ENCODE measurements around the gene XDH.

XDH gene

DNA sequence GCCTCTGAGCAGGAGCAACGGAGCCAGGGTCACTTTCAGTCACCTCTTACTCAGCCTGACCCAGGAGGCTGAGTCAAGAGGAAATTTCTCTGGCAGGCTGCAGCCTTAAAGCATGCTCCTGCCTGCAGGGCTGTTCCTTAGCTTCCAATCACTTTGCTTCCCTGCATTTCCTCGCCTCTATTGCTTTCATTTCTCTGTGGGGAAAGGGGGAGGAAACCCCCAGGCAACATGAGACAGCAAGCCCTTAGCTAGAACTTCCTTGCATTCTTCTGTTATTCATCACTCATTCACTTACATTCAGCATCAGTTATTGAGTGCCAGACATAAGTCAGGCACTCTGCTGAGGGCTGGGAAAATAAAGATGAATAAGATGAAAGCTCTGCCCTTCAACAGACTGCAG lies 13.0 kb downstream of the XDH start:
- no peak for DNase-seq

DNA sequence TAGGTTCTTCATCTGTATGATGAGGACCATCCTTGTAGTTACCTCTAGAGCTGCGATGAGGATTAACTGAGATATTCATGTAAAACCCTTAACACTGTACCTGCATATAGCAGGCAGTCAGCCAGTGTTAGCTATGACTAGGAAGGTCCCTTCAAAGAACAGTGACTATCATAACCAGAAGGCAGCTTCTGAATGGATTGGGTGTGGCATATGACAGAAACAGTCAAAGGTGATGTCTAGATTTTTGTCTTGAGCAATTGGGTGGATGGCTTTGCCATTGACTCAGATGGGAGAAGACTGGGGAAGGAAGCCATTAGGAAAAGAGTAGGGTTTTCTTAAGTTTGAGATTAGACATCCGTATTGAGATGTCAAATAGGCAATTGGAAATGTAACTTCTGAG lies 15.7 kb downstream of the XDH start:
- no peak for DNase-seq

DNA sequence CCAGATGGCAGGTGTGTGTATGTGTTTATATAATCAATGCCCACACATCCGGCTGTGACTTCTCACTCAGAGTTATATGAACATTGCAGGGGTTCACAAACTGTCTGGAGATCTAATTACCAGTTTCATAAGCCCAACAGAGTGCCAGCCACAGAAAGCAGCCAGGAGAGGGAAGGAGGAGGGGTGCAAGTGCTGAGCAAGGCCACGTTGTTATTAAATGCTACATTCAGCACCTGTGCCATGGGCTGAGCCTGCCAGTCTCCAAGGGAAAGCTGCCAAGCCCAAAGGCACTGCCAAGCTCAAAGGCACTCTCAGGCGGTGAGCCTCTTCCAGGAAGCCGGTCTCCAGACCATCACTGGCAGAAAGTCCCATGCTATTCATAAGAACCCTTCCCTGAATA lies 17.4 kb downstream of the XDH start:
- DNase-seq, result no peak

DNA sequence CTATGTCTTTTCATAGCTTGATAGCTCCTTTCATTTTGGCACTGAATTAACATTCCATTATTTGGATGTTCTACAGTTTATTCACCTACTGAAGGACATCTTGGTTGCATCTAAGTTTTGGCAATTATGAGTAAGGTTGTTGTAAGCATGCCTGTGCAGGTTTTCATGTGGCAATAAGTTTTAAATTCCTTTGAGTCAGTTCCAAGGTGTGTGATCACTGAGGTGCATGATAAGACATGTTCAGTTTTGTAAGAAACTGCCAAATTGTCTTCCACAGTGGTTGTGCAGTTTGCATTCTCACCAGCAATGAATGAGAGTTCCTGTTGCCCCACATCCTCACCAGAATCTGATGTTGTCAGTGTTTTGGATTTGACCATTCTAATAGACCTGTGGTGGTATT lies 24.2 kb downstream of the XDH start:
- DNase-seq, result no peak

DNA sequence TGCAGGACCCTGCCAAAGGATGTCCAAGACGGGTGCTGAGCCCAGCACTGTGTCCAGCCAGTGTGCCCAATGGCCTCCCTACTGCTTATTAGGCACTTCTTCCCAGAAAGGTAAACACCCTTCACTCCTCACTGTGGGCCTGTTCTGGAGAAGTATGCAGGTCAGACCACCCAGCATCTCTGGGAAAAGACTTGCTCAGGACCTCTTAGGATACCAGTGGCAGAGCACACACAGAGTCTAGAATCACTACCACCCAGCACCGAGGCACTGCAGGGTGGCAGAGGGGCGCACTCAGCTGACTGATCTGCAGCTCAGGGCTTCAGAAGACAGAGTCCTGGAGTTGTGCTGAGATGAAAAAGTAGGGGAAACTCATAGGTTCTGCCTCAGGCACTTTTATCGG lies 25.8 kb downstream of the XDH start:
- DNase-seq, result no peak

DNA sequence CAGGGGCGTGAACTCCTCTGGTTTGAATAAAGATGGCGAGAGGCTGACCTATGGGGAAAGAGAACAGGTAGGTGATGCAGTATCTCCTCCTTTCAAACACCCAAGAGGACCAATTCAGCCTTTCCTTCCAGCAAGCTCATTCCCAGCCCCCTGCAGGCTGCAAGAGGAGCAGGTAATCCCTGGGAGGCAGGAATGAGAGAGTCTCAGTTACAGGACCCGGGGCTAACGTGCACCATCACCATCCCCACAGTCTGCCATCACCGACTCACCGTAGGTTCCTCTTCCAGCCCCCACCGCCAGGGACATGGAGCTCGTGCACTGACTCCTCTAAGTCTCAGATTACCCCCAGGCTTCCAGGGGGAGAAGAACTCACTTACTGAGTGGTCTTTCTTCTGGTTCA lies 26.7 kb downstream of the XDH start:
- no peak for DNase-seq

DNA sequence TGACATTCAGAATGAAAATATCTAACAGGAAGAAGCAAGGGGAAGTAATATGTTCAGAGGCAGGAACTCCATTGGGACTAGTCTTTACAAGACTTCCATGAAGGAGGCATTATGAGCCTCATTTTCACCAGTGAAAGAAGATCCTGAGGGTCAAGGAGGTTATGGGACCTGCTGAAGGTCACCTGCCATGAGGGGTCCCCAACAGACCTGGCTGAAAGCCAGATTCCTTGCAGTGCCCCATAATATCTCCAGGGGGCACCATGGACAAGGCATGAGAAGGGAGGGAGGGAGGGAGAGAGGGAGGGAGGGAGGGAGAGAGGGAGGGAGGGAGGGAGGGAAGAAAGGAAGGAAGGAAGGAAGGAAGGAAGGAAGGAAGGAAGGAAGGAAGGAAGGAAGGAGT lies 27.9 kb downstream of the XDH start:
- DNase-seq, result no peak

DNA sequence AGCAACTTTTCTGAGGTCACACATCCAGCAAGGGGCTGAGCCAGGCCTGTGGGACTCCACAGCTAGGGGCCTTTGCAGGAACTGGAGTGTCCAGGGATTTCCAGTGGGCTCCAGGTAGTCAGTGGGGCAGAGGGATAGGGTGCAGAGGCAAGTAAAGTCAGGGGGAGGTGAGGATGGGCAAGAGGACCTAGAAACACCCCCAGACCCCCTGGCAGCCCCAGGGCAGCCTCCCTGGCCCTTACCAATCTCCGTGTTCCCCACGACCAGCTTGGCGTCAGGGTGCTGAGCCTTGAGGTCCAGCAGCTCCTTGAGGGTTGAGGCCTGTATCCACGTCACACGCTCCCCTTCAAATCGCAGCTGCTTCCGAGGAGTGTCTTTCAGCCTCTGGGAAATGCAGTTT lies 28.4 kb downstream of the XDH start:
- DNase-seq, result no peak

DNA sequence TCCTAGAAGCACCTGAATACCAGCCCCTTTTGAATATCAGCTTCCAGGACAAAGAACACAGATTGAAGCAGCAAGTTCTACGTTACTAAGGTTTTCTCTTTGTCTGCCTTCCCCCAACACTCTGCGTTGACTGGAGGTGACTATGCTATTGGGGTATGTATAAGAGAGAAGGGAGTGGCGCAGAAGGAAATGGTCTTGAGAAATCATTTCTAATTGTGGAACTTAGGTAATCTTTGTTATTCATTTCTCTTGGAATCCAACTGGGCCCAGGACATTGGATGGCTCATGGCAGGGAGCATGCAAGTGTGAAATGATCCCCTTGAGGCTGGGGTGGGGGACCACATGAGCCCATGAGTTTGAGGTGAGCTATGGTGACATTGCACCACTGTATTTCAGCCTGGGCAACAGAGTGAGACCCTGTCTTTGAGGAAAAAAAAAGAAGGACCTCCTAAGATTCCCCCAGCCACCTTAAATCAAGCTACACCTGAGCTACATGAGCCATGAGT lies 29.7 kb downstream of the XDH start:
- no peak for DNase-seq

DNA sequence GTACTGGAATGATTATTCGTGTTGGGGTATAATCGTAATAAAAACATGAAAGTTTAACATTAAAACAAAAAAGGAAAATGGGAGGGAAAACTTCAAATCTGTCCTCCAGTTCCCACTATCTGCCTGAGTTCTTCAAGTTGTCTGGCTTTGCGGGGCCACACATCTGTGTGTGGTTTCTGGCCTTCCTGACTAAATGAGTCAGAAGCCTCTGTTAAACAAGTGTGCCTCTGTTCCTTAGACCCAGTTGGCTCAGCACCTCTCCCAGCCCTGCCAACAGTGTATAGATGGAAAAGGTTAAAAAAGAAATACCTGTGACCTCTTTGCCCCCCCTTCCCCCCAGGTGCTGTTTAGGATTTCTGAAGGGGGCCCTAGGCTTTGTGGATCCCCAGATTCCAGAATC lies 30.2 kb downstream of the XDH start:
- no peak for DNase-seq

DNA sequence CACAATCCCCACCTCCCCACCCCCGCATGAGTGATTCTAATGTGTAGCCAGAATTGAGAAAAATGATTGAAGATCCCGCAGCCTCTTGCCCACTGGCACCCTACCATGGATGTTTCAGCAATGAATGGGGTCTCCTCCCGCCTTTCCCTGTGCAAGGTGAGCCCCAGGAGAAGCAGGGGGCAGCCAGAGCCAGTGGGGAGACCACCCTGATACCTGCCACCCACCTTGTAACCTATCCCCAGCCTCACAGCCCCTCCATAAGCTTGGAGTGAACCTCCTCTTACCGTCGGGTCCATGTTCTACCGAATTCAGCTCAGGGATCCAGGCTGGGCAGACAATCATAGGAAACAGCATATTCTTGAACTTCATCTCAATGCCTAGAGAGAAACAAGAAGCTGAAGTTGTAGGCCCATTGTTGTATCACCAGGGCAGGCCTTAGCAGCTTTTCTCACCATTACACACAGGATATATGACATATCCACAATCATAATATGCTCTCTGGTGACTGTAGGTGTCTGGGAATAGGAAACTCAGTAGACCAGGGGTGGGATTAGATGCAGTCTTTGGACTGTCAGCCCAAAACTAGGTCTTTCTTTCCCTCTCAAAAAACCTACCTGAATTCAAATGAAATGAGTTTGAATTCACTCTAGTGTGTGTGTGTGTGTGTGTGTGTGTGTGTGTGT lies 30.9 kb downstream of the XDH start:
- no peak for DNase-seq

DNA sequence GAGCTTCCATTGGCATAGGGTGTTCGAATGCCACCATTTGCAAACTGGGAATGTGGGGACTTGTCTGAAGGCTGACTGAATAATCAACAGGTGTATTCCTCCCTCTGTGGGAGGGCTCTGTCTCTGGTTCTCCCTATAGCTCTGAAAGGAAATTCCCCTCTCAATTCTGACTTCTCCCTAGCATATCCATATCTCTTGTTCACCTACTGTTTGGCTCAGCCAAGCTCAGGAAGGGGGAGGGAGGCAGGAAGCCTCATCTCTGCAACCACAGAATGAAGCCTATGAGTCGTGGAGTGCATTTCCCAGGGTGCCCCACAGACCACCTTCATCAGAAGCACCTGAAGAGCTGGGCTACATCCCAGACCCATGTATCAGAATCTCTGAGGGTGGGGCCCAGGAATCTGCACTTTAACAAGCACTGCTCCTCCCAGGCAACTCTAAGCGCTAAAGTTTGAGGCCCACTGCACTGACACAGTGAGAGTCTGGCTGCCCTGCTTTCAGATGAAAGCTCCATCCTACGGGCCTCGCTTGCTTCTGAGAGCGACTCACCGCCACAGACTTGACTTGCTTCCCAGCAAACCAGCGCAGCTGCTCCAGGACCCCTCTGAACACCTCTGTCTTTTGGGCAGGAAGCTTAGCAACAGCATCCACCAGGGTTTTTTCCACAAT lies 32.0 kb downstream of the XDH start:
- DNase-seq, result no peak

DNA sequence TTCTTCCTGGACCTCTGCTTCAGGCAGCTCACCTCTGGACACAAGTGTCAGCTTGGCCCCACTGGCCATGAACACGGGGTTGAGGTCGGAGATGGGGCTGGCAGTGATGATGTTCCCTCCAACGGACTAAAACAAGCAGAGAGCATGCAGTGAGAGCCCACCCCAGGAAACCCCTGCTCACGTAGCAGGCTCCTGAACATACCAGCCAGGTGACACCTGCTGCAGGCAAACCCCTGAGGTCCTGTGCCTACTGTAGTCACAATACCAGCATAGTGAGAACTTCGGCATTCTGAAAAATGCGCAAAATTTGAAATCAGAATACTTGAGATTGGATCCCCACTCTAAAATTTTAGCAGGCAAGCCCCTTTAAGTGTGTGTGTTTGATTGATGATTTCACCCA lies 32.9 kb downstream of the XDH start:
- no peak for DNase-seq

DNA sequence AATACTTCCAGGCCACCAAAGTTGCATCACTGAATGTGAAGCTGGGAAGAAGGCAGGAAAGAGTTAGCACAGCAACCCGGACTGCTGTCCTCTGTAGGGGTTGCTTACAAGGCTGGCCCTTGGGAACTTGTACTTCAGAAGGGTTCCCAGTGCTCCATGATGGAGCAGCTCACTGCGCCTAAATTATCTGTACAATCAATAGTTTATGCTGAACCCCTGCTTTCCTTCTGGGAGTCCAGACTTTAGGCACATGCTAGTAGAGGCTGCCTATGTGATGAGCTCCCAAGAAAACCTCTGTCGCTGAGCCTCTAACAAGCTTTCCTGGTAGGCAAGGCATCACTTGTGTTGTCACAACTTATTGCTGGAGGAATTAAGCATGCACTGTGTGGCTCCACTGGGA lies 34.3 kb downstream of the XDH start:
- no peak for DNase-seq

DNA sequence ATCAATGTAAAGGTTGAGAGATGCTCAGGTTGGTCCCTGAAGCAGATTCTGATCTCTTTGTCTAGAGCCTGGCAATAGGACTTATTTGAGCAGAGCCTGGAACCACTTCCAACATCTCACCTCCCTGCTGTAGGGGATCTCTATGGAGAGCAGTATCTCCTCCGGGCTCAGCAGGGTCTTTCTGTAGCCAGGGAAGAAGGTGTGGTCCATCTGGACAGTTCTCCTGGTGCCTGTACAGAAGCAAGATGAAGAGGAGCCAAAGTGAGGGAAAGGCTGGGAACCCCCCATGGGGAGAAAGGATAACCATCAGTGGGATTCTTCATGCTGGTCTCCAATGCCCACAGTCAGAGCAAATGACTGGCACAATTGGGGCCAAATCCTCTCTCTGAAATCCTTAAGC lies 34.8 kb downstream of the XDH start:
- no peak for DNase-seq

DNA sequence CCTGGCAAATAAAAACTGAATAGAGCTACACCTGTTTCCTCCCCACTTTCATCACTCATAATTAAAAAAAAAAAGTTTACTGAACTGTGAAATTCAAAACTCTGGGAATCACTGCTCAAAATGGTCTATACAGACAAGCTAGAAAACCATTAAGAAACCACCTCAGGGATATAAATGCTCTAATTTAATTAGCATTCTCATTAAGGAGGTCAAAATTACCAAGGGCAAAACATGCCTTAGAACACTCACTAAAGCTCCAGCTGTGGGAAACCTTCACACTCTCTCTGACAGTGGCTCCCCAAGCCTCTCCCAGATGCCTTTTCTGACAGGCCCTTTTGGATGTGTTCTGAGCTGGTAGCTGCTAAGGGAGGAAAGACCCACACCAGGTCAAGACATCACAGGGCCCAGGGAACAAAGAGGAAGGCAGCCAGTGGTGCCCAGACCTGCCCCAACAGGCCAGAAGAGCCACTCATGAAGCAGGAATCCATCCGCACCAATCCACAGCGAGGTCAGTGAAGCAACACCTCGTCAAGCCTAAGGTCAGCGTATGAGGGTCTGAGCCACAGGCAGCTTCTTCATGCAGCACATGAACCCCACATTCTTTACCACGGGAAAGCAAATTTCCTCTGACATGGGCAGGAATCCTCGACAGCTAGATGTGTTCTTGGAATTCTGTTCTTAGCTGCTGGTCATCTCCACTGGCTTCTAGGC lies 35.6 kb downstream of the XDH start:
- no peak for DNase-seq

DNA sequence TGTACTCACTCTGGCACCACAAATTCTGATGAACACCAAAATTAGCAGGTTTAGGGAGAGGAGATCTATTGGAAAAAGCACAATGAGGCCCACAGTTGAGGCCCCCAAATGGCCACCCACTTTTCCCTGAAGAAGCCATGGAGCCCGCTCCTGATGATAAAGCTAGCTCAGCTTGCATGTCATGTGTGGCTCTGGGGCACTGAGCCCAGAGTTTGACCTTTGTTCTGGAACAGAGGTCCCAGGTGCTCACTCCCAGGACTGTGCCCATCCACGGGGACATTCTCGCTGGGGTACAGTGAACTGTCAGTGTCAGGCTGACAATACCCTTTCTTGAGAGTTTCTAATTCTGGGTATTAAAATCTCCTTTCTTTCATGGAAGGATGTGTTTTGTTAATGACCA lies 36.2 kb downstream of the XDH start:
- DNase-seq, result no peak

DNA sequence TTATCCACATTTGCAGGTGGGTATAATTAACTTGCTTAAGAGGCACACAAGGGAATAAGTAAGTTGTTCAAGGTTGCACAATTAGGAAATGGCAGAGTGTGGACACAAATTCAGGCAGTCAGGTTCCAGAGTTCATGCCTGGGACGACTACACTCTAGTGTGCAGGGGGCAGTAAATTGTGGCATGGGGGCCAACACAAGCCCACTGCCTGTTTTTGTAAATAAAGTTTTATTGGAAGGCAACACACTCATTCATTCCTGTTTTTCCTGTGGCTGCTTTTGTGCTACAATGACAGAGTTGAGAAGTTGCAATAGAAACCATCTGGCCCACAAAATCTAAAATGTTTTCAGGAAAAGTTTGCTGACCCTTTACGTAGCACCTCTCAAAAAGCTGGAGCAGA lies 41.4 kb downstream of the XDH start:
- DNase-seq, result no peak

DNA sequence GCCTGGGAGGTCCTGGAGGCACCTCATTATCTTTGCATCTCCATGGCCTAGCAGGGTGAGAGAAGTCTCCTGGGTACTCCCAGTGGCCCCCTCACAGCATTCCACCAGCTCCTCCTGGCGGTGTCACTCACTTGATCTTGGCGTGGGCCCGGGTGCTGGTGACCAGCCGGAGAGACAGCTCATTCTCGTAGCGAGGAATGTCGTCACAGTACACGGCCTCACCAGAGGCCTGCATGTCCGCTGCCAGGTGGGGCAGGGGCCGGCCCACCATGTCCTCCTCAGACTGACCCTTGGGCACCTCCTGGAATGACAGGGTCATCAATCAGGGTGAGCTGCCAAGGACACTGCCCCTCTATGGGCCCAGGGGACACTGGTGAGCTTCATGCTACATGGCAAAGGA lies 42.4 kb downstream of the XDH start:
- no peak for DNase-seq

DNA sequence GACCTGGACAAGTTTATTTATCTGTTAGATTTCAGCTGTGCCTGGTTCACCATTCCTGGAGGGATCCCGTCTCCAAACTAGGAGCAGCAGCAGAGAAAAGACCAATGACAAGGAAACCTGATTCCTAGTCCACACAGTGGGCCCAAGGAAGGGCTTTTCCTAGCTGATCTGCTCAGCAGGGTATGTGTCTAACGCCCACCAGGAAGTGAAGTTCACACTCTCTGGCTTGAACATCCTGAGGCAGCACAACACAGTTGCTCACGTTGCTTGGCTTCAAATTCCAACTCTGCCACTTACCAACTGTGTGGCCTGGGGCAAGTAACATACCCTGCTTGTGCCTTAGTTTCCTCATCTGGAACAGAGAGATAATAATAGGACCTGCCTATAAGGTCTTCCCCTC lies 42.9 kb downstream of the XDH start:
- DNase-seq, result no peak

DNA sequence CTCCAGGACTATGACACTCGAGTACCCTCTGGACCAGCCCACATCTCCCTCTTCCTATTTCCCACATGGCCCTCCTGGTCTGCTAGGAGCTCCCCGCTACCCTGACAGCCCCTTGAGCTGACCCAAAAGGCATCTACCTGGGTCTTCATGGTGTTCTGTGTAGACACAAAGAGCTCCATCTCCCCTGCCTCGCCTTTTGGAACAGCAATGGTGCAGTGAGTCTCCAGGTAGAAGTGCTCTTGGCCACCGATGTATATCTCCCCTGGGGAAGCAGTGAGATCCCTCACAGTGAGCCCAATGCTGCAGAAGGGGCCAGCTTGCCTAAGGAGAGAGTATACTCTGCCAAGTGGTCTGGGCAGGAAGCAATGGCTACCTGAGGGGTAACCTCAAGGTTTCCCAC lies 47.8 kb downstream of the XDH start:
- no peak for DNase-seq

DNA sequence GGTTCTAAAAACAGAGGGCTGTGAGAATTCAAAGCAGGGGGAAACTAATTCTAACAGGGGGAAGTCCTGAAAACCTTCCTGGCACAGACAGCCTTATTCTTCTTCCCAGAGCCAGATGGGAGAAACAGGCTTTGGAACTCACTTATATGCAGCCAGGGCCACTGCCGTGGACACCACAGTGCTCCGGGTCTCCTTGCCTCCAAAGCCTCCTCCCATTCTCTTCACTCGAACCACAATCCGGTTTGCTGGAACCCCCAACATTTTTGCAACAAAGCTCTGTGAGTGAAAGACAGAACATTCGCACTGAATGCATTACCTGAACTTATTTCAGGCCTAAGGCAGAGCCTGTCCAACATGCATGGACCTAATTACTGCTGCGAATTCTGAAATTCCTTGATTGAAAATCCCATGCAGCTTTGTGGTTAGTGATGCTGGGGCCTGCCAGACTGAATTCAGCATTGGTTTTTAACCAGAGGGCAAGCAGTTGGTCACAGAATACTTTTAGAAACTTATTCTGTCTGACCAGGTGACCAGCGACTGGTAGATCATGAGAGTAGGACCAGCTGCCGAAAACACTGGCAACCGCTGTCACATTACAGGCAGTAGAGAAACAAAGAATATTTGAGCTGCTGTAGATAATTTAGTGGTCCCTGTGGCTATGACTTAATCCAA lies 48.6 kb downstream of the XDH start:
- no peak for DNase-seq

DNA sequence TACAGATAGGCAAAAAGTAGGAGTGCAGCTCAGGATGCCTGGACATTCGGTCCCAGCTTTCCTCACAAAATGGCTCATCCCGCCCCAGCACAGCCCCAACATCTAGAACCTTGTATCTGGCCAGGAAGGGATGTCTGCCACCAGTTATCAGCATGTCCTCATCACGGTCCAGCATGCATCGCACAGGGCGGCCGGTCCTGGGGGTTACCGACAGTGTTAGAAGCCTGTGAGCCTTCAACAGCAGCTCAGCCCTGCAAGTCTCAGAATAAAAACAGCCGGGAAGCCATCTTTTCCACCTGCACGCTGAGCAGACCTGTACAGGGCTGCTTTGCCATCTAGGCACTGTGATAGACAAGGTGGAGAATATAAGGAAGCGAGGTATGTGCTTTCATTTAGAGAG lies 49.2 kb downstream of the XDH start:
- DNase-seq, result no peak

Data from DMS79 (cell line).